SH-SY5Y (cell line): ENCODE results near the gene CNOT11.

Experiments used
- GATA2 ChIP-seq: IDR thresholded peaks from 2 replicates; pipeline ENCODE4 v1.6.1; 2011; ENCODE audit warnings: mild to moderate bottlenecking, low read depth, low read length
- GATA3 ChIP-seq: IDR thresholded peaks from 2 replicates; pipeline ENCODE4 v1.6.1; 2011; ENCODE audit warnings: low read depth, mild to moderate bottlenecking, low read length, moderate library complexity

- TF ChIP-seq GATA3, result no peak
- TF ChIP-seq GATA2, result no peak
Observed at GRCh38 chr2:101265893-101266499, 13.3 kb downstream of the CNOT11 start.
